H9 (cell line): Measurements from ENCODE around the gene IGFLR1. TPM values are rescaled to one million over a fixed set of nuclear protein-coding genes. Genes with fewer than 3 reads are reported as not detected.
A peak's percentile ranks its signal among the peaks of the same experiment; 100 is the strongest.

Experiments used
- DNase-seq: peaks from one replicate; pipeline ENCODE4 v3.0.0-alpha.2; 2017
- H2AFZ ChIP-seq: one replicate; pipeline ENCODE4 v1.6.1; 2013; ENCODE audit warnings: mild to moderate bottlenecking, low read length, control low read depth, moderate library complexity
- H2AK5ac ChIP-seq: 2 replicates; pipeline ENCODE4 v1.6.1; 2013; ENCODE audit warnings: low read length, control low read depth, mixed read lengths; ENCODE audit not compliant: insufficient read length
- H2BK120ac ChIP-seq: one replicate; pipeline ENCODE4 v1.6.1; 2013; ENCODE audit warnings: low read depth, mild to moderate bottlenecking, low read length, control low read depth, inconsistent platforms; ENCODE audit not compliant: poor library complexity, severe bottlenecking
- H2BK12ac ChIP-seq: 2 replicates; pipeline ENCODE4 v1.6.1; 2013; ENCODE audit warnings: low read length, control low read depth, mixed read lengths, low read depth; ENCODE audit not compliant: insufficient read length
- H2BK15ac ChIP-seq: 2 replicates; pipeline ENCODE4 v1.6.1; 2013; ENCODE audit warnings: low read depth, low read length, control low read depth
- H2BK20ac ChIP-seq: one replicate; pipeline ENCODE4 v1.6.1; 2013; ENCODE audit warnings: low read depth, mild to moderate bottlenecking, low read length, control low read depth, inconsistent platforms; ENCODE audit not compliant: poor library complexity, severe bottlenecking
- H2BK5ac ChIP-seq: 2 replicates; pipeline ENCODE4 v1.6.1; 2013; ENCODE audit warnings: low read length, control low read depth, mixed read lengths; ENCODE audit not compliant: insufficient read length
- H3K14ac ChIP-seq: 2 replicates; pipeline ENCODE4 v1.6.1; 2013; ENCODE audit warnings: low read length, control low read depth; ENCODE audit not compliant: insufficient read depth
- H3K18ac ChIP-seq: 2 replicates; pipeline ENCODE4 v1.6.1; 2013; ENCODE audit warnings: low read depth, mild to moderate bottlenecking, mixed read lengths, low read length, control low read depth; ENCODE audit not compliant: insufficient read length
- H3K23ac ChIP-seq: 2 replicates; pipeline ENCODE4 v1.6.1; 2013; ENCODE audit warnings: low read length, control low read depth, mixed read lengths, low read depth; ENCODE audit not compliant: insufficient read length
- H3K23me2 ChIP-seq: 2 replicates; pipeline ENCODE4 v1.6.1; 2013; ENCODE audit warnings: low read depth, mild to moderate bottlenecking, mixed read lengths, low read length, control low read depth; ENCODE audit not compliant: insufficient read length, poor library complexity, severe bottlenecking
- H3K27ac ChIP-seq: 2 replicates; pipeline ENCODE4 v1.5.1; 2013; ENCODE audit warnings: low read length, control low read depth, mixed read lengths, low read depth; ENCODE audit not compliant: insufficient read length
- H3K27me3 ChIP-seq: 2 replicates; pipeline ENCODE4 v1.6.1; 2013; ENCODE audit warnings: low read length, control low read depth, inconsistent platforms; ENCODE audit not compliant: insufficient read depth
- H3K4ac ChIP-seq: 2 replicates; pipeline ENCODE4 v1.6.1; 2013; ENCODE audit warnings: low read depth, mild to moderate bottlenecking, control low read depth, inconsistent platforms, low read length, moderate library complexity
- H3K4me1 ChIP-seq: 2 replicates; pipeline ENCODE4 v1.6.1; 2013; ENCODE audit warnings: low read length, control low read depth, inconsistent platforms; ENCODE audit not compliant: insufficient read depth
- H3K4me2 ChIP-seq: 2 replicates; pipeline ENCODE4 v1.6.1; 2013; ENCODE audit warnings: low read length, control low read depth, mixed read lengths; ENCODE audit not compliant: insufficient read length, insufficient read depth
- H3K56ac ChIP-seq: 2 replicates; pipeline ENCODE4 v1.6.1; 2013; ENCODE audit warnings: low read depth, mild to moderate bottlenecking, mixed read lengths, low read length, control low read depth; ENCODE audit not compliant: insufficient read length
- H3K79me1 ChIP-seq: 2 replicates; pipeline ENCODE4 v1.6.1; 2013; ENCODE audit warnings: low read depth, mild to moderate bottlenecking, moderate library complexity, low read length, control low read depth, inconsistent platforms; ENCODE audit not compliant: insufficient read depth, poor library complexity, severe bottlenecking
- H3K79me2 ChIP-seq: 2 replicates; pipeline ENCODE4 v1.6.1; 2013; ENCODE audit warnings: low read length, control low read depth, inconsistent platforms; ENCODE audit not compliant: insufficient read depth
- H3K9ac ChIP-seq: 2 replicates; pipeline ENCODE4 v1.6.1; 2013; ENCODE audit warnings: low read length, control low read depth, mixed read lengths; ENCODE audit not compliant: insufficient read length; ENCODE audit errors: extremely low read depth
- H3K9me3 ChIP-seq: one replicate; pipeline ENCODE4 v1.6.1; 2013; ENCODE audit warnings: low read depth, low read length, inconsistent platforms; ENCODE audit not compliant: control insufficient read depth
- H3T11ph ChIP-seq: one replicate; pipeline ENCODE4 v1.6.1; 2013; ENCODE audit warnings: mild to moderate bottlenecking, low read length, control low read depth, inconsistent platforms
- H4K20me1 ChIP-seq: one replicate; pipeline ENCODE4 v1.6.1; 2013; ENCODE audit not compliant: control insufficient read depth, insufficient read length, insufficient read depth
- H4K5ac ChIP-seq: 2 replicates; pipeline ENCODE4 v1.6.1; 2013; ENCODE audit warnings: low read depth, mild to moderate bottlenecking, mixed read lengths, low read length, control low read depth; ENCODE audit not compliant: insufficient read length
- H4K8ac ChIP-seq: replicated peaks from 2 replicates; pipeline ENCODE4 v1.6.1; 2013; ENCODE audit warnings: low read length, control low read depth, mixed read lengths, low read depth; ENCODE audit not compliant: insufficient read length
- H4K91ac ChIP-seq: 2 replicates; pipeline ENCODE4 v1.6.1; 2013; ENCODE audit warnings: low read depth, mild to moderate bottlenecking, moderate library complexity, mixed read lengths, low read length, control low read depth; ENCODE audit not compliant: insufficient read length
- H3K27ac Mint-ChIP-seq, 3 experiments: 2 replicates in 2 of 3; 3 replicates in 1 of 3; pipeline ENCODE4 v1.8.0; 2020 to 2021; ENCODE audit warnings: mixed read lengths in 3 of 3, mild to moderate bottlenecking in 1 of 3, moderate library complexity in 1 of 3
- H3K27me3 Mint-ChIP-seq: 2 replicates; pipeline ENCODE4 v1.8.0; 2021; ENCODE audit warnings: low read depth, mild to moderate bottlenecking, moderate library complexity, mixed read lengths
- H3K36me3 Mint-ChIP-seq, 3 experiments: 2 replicates in 2 of 3; 3 replicates in 1 of 3; pipeline ENCODE4 v1.8.0; 2020 to 2021; ENCODE audit warnings: low read depth in 3 of 3, mixed read lengths in 3 of 3; ENCODE audit not compliant: insufficient read depth in 1 of 3
- H3K4me1 Mint-ChIP-seq, 2 experiments: 2 replicates each; pipeline ENCODE4 v1.8.0; 2020; ENCODE audit warnings: mixed read lengths in 2 of 2
- H3K4me3 Mint-ChIP-seq, 2 experiments: 2 replicates in 1 of 2; 3 replicates in 1 of 2; pipeline ENCODE4 v1.8.0; 2020 to 2021; ENCODE audit warnings: mild to moderate bottlenecking in 2 of 2, mixed read lengths in 2 of 2, moderate library complexity in 1 of 2
- H3K9me3 Mint-ChIP-seq, 2 experiments: 2 replicates in 1 of 2; 3 replicates in 1 of 2; pipeline ENCODE4 v1.8.0; 2020; ENCODE audit warnings: mild to moderate bottlenecking in 2 of 2, mixed read lengths in 2 of 2, moderate library complexity in 1 of 2
- CTCF ChIP-seq: fragments of 200-600 bp; sonication (generic); conservative IDR thresholded peaks from 3 replicates; pipeline ENCODE4 v1.8.0; 2021; ENCODE audit warnings: antibody characterized with exemption, mild to moderate bottlenecking
- WGBS: extraction: QIAGEN DNeasy Blood & Tissue Kit; methylation state at CpG from one replicate; pipeline ENCODE4 v1.1.7; 2013; ENCODE audit warnings: missing lambda C conversion rate, low lambda C conversion rate, mixed read lengths; ENCODE audit not compliant: insufficient read length; ENCODE audit errors: extremely low coverage; 5-methylcytosine and 5-hydroxymethylcytosine counted together
- total RNA-seq: library from RNA; stranded (reverse); gene quantifications from 2 replicates; pipeline ENCODE4 v1.2.1, GENCODE V29; 2021

IGFLR1 gene
- total RNA-seq, 1 experiment from 2014 or later = 2.9 TPM

GRCh38 chr19:35776102-35776788, 34.0 kb upstream of the IGFLR1 start:
- Histone ChIP-seq H3K27ac (no peak overlapping the region), H4K8ac (no peak overlapping the region), H3K4me2 (peak overlapping the region; percentile 73), H4K91ac (no peak overlapping the region), H3K79me2 (no peaks in the 10 kb centered on the region), H3K79me1 (no peaks in the 10 kb centered on the region), H3K9me3 (no peaks in the 10 kb centered on the region), H3T11ph (no peak overlapping the region), H3K56ac (no peak overlapping the region), H3K18ac (no peak overlapping the region), H2BK5ac (no peak overlapping the region), H2BK12ac (no peak overlapping the region), H3K14ac (no peak overlapping the region), H2BK120ac (no peak overlapping the region), H3K23ac (no peak overlapping the region), H3K23me2 (peaks cover 5% of the 10 kb centered on the region), H2BK15ac (no peak overlapping the region), H4K20me1 (no peaks in the 10 kb centered on the region), H3K4ac (no peak overlapping the region), H4K5ac (no peak overlapping the region), H2BK20ac (no peak overlapping the region), H2AK5ac (no peak overlapping the region), H3K4me1 (peaks cover 5% of the 10 kb centered on the region; the same call in 1 of the 2 replicates), H3K9ac (no peak overlapping the region), H2AFZ (no peak overlapping the region), H3K27me3 (no peaks in the 10 kb centered on the region)
- Mint-ChIP-seq H3K9me3 (no peaks in the 10 kb centered on the region; a peak in 1 of 5 replicates), H3K4me1 (peaks cover 25 to 31% of the 10 kb centered on the region in 2 experiments), H3K27ac (peak overlapping the region in 1 of 3 experiments; percentile 88; a peak in 1 of 7 replicates), H3K27me3 (peaks cover 38% of the 10 kb centered on the region), H3K4me3 (peak overlapping the region; percentile 65 to 88), H3K36me3 (peaks cover 0 to 4% (median 0%) of the 10 kb centered on the region in 3 experiments; a peak in 2 of 7 replicates)
- DNase-seq = no peak
- no peak for TF ChIP-seq CTCF
- no CpG with 5 or more reads among the region's 13 CpGs for WGBS
